Natural killer cell (primary cell): ENCODE results near the gene MAP3K19. TPM values are rescaled to one million over a fixed set of nuclear protein-coding genes. Genes with fewer than 3 reads are reported as not detected.
"Not testable (repeated sequence)": the region's sequence is repeated elsewhere in the genome, so short reads cannot be mapped to it uniquely, and the experiment has no call there.

Experiments used
- ATAC-seq, 3 donors: fragments of 150-1000 bp in 2 of 3; fragments of 200-7000 bp in 1 of 3; cut with Tn5 transposase; 1 replicate in 1 of 3; 2 replicates in 2 of 3; pipeline ENCODE4 v1.10.0; 2021; ENCODE audit warnings: mild to moderate bottlenecking in 2 of 3, moderate library complexity in 2 of 3
- DNase-seq, 2 donors: peaks; one replicate each; pipeline versions ENCODE4 v3.0.0 to v3.0.0-alpha.2; 2013 to 2021; ENCODE audit warnings: mixed read lengths in 1 of 2
- H3K27ac ChIP-seq: one replicate; pipeline ENCODE4 v1.5.1; 2013; ENCODE audit warnings: mild to moderate bottlenecking, low read length
- H3K27me3 ChIP-seq: one replicate; pipeline ENCODE4 v1.6.1; 2013; ENCODE audit warnings: low read length; ENCODE audit not compliant: control insufficient read depth, insufficient read depth
- H3K36me3 ChIP-seq: one replicate; pipeline ENCODE4 v1.6.1; 2013; ENCODE audit warnings: low read length; ENCODE audit not compliant: control insufficient read depth, insufficient read depth
- H3K4me1 ChIP-seq: one replicate; pipeline ENCODE4 v1.6.1; 2013; ENCODE audit warnings: low read length; ENCODE audit not compliant: control insufficient read depth, insufficient read depth
- H3K4me3 ChIP-seq: one replicate; pipeline ENCODE4 v1.5.1; 2013; ENCODE audit warnings: low read length
- H3K9me3 ChIP-seq: one replicate; pipeline ENCODE4 v1.6.1; 2013; ENCODE audit warnings: low read length; ENCODE audit not compliant: control insufficient read depth, insufficient read depth
- H3K27ac Mint-ChIP-seq, 2 donors: one replicate each; pipeline ENCODE4 v1.8.0; 2022; ENCODE audit warnings: mild to moderate bottlenecking in 2 of 2, mixed read lengths in 2 of 2, moderate library complexity in 1 of 2
- H3K27me3 Mint-ChIP-seq, 2 donors: one replicate each; pipeline ENCODE4 v1.8.0; 2022; ENCODE audit warnings: low read depth in 2 of 2, mixed read lengths in 2 of 2
- H3K36me3 Mint-ChIP-seq: one replicate; pipeline ENCODE4 v1.8.0; 2022; ENCODE audit warnings: mixed read lengths
- H3K4me1 Mint-ChIP-seq, 2 donors: one replicate each; pipeline ENCODE4 v1.8.0; 2022; ENCODE audit warnings: mixed read lengths in 2 of 2
- H3K4me3 Mint-ChIP-seq: one replicate; pipeline ENCODE4 v1.8.0; 2022; ENCODE audit warnings: mild to moderate bottlenecking, moderate library complexity, mixed read lengths
- H3K9me3 Mint-ChIP-seq, 2 donors: one replicate each; pipeline ENCODE4 v1.8.0; 2022; ENCODE audit warnings: mixed read lengths in 2 of 2
- WGBS: methylation state at CpG from one replicate; pipeline ENCODE4 v1.1.7; 2013; ENCODE audit warnings: missing lambda C conversion rate; ENCODE audit not compliant: insufficient coverage; 5-methylcytosine and 5-hydroxymethylcytosine counted together
- intact Hi-C: fragments of 100-400 bp; cut with micrococcal nuclease; formaldehyde crosslinking; loops from one replicate; pipeline ENCODE4 v1.14.2; 2022
- total RNA-seq, 4 donors: library from RNA; stranded (reverse); fragments of 120-200 nt in 1 of 4; gene quantifications; one replicate each; pipeline versions ENCODE4 v1.2.3 to v1.2.4, GENCODE V29; 2013 to 2022
- TF ChIP-seq, protein P1 (sequence below): fragments of 200-600 bp; IDR thresholded peaks from one replicate; pipeline ENCODE4 v1.8.0; 2022; ENCODE audit warnings: antibody characterized with exemption

Gene MAP3K19
- total RNA-seq, 3 donors from 2014 or later (not counting 1 experiment from before 2014, with no cell fraction given): not detected

DNA sequence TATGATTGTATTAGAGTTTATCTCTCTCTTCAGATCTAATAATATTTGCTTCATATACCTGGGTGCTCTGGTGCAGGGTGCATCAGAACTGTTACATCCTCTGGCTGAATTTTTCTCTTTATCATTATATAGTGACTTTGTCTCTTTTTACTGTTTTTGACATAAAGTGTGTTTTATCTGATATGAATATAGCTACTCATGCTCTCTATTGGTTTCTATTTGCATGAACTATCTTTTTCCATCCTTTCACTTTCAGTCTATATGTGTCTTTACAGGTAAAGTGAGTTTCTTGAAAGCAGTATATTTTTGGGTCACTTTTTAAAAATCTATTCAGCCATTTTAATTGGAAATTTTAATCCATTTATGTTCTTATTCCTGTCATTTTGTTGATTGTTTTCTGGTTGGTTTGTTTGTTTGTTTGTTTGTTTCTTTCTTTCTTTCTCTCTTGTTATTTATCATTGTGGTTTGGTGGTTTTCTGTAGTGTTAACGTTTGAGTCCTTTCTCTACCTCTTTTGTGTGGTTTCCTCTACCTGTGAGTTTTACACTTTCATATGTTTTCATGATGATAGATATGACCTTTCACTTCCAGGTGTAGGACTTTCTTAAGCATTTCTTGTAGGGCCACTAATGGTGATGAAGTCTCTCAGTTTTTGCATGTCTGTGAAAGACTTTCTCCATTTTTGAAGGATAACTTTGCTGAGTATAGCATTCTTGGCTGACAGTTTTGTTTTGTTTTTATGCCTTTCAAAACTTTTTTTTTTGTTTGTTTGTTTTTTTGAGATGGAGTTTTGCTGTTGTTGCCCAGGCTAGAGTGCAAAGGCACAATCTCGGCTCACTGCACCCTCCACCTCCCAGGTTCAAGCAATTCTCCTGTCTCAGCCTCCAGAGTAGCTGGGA lies 73.8 kb downstream of the MAP3K19 start:
- TF ChIP-seq, protein P1, sequence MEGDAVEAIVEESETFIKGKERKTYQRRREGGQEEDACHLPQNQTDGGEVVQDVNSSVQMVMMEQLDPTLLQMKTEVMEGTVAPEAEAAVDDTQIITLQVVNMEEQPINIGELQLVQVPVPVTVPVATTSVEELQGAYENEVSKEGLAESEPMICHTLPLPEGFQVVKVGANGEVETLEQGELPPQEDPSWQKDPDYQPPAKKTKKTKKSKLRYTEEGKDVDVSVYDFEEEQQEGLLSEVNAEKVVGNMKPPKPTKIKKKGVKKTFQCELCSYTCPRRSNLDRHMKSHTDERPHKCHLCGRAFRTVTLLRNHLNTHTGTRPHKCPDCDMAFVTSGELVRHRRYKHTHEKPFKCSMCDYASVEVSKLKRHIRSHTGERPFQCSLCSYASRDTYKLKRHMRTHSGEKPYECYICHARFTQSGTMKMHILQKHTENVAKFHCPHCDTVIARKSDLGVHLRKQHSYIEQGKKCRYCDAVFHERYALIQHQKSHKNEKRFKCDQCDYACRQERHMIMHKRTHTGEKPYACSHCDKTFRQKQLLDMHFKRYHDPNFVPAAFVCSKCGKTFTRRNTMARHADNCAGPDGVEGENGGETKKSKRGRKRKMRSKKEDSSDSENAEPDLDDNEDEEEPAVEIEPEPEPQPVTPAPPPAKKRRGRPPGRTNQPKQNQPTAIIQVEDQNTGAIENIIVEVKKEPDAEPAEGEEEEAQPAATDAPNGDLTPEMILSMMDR: no peak
- intact Hi-C loops: no loop called here
- no peaks in the 10 kb centered on the region for H3K36me3 ChIP-seq
- no peak overlapping the region for H3K27ac ChIP-seq
- H3K9me3 ChIP-seq: peaks cover 13% of the 10 kb centered on the region
- Mint-ChIP-seq H3K9me3 (peaks cover 10 to 14% of the 10 kb centered on the region in 2 donors), H3K4me3 (no peak overlapping the region), H3K27ac (no peak overlapping the region), H3K4me1 (no peaks in the 10 kb centered on the region), H3K27me3 (peaks cover 0 to 2% of the 10 kb centered on the region in 2 donors), H3K36me3 (peaks cover 9% of the 10 kb centered on the region)
- DNase-seq (no peak), ATAC-seq (no peak)
- WGBS: no CpG with 5 or more reads among the region's 2 CpGs
- no peak overlapping the region for H3K4me3 ChIP-seq
- H3K27me3 ChIP-seq: no peaks in the 10 kb centered on the region
- no peaks in the 10 kb centered on the region for H3K4me1 ChIP-seq

DNA sequence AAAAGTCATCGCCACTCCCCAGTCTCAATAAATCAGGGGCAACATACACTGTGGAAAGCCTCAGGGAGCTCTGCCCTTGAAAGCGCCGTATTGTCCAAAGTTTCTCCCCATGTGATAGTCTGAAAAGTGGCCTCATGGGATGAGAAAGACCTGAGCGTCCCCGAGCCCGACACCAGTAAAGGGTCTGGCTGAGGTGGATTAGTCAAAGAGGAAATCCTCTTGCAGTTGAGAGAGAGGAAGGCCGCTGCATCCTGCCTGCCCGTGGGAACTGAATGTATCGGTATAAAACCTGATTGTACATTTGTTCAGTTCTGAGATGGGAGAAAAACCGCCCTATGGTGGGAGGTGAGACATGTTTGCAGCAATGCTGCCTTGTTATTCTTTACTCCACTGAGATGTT lies 80.1 kb downstream of the MAP3K19 start:
- H3K4me3 Mint-ChIP-seq, H3K4me1 ChIP-seq, DNase-seq, H3K27me3 ChIP-seq, H3K4me3 ChIP-seq, H3K27ac ChIP-seq, ATAC-seq, H3K36me3 Mint-ChIP-seq, intact Hi-C loops, H3K27ac Mint-ChIP-seq, H3K27me3 Mint-ChIP-seq, H3K9me3 ChIP-seq, H3K9me3 Mint-ChIP-seq, H3K36me3 ChIP-seq, H3K4me1 Mint-ChIP-seq: not testable (repeated sequence)
- WGBS: 41% methylated on average over 10 of the region's 10 CpGs

DNA sequence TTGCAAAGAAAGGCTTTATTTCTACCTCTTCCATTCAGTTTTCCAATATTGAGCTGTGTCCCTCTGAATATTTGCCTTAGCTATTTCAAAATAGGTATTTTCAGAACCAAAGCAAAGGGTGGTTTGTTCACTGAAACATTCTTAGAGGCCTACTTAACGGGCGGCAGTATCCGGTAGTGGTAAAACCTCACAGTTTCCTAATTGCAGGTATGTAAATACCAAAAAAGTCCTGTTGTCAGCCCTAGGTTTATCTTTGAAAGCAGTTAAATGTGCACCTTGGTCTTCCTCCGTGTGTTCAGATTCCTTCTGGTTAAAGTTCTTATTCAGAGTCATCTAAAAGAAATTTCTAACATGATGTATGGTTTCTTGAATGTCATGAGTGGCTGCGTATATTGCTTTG lies 89.8 kb downstream of the MAP3K19 start:
- 86% methylated on average over 4 of the region's 5 CpGs for WGBS
- Histone ChIP-seq H3K4me1 (no peaks in the 10 kb centered on the region), H3K36me3 (peaks cover 54% of the 10 kb centered on the region), H3K4me3 (no peak overlapping the region), H3K27ac (no peak overlapping the region), H3K9me3 (no peaks in the 10 kb centered on the region), H3K27me3 (no peaks in the 10 kb centered on the region)
- ATAC-seq: no peak
- peaks cover 0 to 5% of the 10 kb centered on the region in 2 donors for H3K4me1 Mint-ChIP-seq
- H3K9me3 Mint-ChIP-seq: no peaks in the 10 kb centered on the region
- peaks cover 17% of the 10 kb centered on the region for H3K36me3 Mint-ChIP-seq
- no peak for DNase-seq
- no peak overlapping the region for H3K4me3 Mint-ChIP-seq
- TF ChIP-seq, protein P1: no peak
- no peak overlapping the region for H3K27ac Mint-ChIP-seq
- intact Hi-C loops: no loop called here
- no peaks in the 10 kb centered on the region for H3K27me3 Mint-ChIP-seq

DNA sequence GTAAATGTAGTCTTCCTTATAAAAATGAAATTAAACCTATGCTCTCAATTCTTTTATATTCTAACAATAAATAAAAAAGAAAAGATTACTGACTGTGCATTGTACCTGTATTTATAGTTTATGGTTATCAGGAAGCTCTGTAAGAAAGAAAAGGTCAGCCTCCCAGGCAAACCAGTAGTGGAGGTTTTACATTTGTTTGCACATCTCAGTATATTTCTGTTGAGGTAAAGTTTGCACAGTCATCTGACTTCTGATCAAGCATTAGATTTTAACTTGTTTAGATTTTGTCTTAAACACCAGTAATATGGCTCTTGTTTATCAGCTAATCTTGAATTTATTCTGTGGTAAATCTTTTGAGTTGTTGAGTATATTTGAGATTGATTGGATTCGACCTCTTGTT lies 91.5 kb downstream of the MAP3K19 start:
- no peak for ATAC-seq
- H3K4me3 Mint-ChIP-seq: no peak overlapping the region
- no peaks in the 10 kb centered on the region for H3K4me1 ChIP-seq
- peaks cover 17% of the 10 kb centered on the region for H3K36me3 Mint-ChIP-seq
- WGBS: no CpG with 5 or more reads among the region's 1 CpG
- no peak overlapping the region for H3K27ac ChIP-seq
- intact Hi-C loops: no loop called here
- H3K4me3 ChIP-seq: no peak overlapping the region
- H3K9me3 Mint-ChIP-seq: no peaks in the 10 kb centered on the region
- DNase-seq: no peak
- no peak overlapping the region for H3K27ac Mint-ChIP-seq
- H3K36me3 ChIP-seq: peaks cover 61% of the 10 kb centered on the region
- H3K4me1 Mint-ChIP-seq: peaks cover 5 to 8% of the 10 kb centered on the region in 2 donors
- no peaks in the 10 kb centered on the region for H3K9me3 ChIP-seq
- H3K27me3 ChIP-seq: no peaks in the 10 kb centered on the region
- TF ChIP-seq, protein P1: no peak
- no peaks in the 10 kb centered on the region for H3K27me3 Mint-ChIP-seq
